Measurements from ENCODE around the gene FBN2.
"Not testable (repeated sequence)": the region's sequence is repeated elsewhere in the genome, so short reads cannot be mapped to it uniquely, and the experiment has no call there.

FBN2 gene

DNA sequence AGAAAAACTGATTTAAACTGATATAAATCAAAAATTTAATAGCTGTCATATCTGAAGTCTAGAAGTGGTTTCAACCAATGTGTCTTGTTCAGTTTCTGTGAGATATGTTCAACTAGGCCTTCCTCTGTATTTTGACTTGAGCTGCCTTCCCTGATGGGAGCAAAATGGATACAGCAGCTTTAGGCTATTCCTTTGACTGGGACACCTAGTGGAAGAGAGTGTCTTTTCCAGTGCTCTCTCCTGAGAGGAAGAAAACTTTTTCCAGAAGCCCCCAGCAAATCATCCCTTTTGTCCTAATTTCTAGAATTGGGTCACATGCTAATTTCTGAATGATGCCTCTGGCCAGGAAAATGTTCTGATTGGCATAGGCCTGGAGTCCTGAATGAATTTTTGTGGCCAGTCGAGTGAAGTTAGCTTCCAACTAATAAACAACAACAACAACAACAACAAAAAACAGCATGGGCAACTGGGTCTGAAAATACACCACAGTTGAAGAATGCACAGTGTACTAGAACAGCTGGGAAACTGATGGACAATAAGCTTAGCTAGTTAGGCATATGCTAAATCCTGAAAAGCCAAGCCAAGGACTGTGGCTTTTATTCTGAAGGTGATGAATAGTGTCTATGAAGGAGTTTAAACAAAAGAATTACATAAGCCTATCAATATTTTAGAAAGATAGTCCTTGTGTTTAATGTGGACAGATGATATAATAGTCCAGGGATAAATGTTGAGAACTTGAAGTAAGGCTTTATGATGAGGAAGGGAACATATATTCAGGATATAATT is 125.7 kb downstream of the FBN2 start:
- no peak for DNase-seq

GRCh38 chr5:128409166-128409800 is 128.8 kb downstream of the FBN2 start:
- DNase-seq, result no peak

DNA sequence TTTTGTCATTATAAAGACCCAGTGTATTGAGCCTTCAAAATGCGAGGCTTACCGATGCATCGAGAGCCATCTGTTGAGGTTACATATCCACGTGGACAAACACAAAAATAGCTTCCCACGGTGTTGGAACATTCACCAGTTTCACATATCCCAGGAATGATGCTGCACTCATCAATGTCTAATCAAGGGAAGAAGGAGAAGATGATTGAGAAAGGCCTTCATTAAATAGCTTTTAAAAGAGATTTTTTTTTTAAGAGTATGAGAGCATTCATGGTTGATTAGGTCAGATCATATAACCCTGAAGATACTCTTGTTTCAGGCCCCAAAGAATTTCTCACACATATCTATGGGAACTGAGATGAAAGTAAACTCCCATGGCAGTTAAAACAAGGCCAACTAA is 129.4 kb downstream of the FBN2 start:
- DNase-seq, result no peak

DNA sequence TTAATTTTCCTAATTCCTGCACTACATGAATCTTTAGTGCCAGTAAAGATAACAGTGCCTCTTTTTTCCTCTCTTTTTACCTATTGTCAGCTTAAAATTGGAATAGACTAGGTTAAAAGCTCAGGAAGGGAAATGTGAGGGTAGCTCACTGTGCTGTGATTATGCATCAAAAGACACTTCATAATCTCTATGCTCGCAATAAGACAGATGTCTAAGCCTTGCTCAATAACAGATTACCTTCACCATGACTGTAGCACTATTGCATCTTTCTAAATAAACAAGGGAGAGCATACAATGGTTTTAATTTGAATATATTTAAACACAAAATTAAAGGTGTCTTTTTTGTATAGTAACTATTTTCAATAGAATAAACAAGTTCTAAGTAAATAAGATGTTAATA is 130.1 kb downstream of the FBN2 start:
- DNase-seq, result no peak

- no peak for DNase-seq
Measured at GRCh38 chr5:128406803-128407202, 131.2 kb downstream of the FBN2 start.

DNA sequence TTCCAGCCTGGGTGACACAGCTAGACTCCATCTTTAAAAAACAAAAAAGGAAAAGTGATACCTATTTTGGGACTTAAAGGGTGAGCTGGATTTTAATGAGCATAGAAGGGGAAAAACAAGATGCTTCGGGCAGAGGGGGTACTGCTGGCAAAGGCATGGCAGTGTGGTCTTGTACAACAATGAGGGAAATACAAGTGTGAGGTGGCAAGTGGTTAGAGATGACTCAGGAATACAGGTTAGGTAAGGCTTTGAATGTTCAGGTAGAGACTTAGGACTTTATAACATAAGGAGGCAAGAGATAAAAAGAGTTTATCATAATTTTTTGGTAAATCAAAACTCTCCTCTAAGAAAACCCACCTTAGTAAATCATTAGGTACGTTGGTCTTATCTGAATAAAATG is 132.9 kb downstream of the FBN2 start:
- DNase-seq, result no peak

GRCh38 chr5:128403333-128403732 is 134.7 kb downstream of the FBN2 start:
- DNase-seq, result no peak

DNA sequence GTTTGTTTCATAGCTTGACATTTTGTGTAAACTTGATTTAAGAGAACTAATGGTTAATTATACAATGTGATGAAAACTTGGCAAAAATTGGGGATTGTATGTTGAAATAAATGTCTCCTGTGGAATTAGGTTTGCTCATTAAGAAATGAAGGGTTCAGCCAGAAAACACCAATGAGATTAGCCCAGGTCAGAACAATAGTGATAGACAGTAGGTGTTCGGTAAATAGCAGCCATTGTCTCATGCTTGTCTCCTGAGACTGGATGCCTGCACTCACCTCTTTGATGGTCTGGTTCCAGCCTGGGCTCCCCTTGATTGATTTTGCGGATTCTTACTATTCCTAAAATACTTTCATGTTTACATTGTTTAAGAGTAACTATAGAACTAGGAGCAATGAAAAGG is 135.5 kb downstream of the FBN2 start:
- no peak for DNase-seq

- DNase-seq, result not testable (repeated sequence)
Measured at GRCh38 chr5:128400766-128401165, 137.3 kb downstream of the FBN2 start.

DNA sequence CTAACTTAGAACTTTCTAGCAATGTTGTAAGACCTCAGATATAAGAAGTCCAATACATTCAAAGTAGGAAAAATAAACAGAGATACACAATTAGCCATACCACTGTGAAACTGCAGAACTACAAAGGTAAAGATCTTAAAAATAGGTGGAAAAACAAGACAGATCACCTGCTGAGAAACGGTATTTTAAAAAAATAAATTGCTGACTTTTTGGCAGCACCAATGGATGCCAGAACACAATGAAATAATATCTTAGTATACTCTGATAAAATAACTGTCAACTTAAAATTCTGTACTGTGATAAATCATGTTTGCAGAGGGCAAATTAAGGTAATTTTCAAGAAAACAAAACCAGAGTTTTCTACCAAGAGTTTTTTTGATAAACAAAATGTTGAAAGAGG is 138.9 kb downstream of the FBN2 start:
- DNase-seq, result no peak

DNA sequence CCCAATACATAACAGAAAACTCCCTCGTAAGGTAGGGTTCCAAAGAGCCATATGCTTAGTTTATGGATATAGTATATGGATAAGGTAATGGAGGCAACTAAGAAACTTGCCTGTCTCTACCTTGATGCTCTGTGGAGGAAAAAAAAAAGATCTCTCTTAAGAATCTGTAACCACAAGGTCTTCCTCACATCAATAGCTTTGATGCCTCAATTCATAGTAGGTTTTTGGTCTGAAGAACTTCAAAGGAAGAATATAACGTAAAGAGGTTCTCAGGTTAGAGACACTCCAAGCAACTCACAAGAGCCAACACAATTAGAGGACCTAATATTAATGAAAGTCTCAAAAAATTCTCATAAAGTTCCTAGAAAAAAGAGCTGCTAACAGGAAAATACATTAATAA is 140.2 kb downstream of the FBN2 start:
- no peak for DNase-seq

DNA sequence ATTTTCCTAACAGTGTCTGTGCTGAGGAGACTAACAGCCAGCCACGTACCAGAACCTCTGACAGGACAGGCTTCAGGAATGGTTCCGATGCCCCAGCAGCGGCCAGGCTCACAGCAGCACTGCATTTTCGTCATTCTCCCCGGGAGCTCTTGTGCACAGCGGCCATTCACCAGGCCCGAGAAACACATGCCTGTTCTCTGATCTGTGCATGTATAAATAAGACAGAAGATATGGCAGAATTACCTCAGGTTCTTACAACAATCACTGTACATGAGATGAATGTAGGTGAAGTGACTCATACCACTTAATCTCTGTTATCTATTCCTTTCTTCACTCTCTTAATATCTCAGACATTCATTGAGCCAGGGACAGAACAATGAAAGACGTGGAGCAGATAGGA is 143.0 kb downstream of the FBN2 start:
- DNase-seq, result no peak

DNA sequence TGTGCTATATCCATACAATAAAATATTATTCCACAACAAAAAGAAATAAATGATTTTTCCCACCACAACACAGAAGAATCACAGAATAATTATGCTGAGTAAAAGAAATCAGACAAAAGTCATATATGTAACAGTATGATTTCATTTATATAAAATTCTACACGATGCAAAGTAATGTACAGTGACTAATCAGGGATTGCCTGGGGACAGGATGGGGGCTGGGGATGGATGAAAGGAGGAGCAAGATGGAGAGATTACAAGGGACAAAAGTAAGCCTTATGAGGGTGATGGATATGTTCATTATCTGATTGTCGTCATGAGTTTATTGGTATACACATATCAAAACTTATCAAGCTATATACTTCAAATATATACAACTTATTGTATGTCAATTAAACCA is 154.0 kb downstream of the FBN2 start:
- DNase-seq, result no peak

DNA sequence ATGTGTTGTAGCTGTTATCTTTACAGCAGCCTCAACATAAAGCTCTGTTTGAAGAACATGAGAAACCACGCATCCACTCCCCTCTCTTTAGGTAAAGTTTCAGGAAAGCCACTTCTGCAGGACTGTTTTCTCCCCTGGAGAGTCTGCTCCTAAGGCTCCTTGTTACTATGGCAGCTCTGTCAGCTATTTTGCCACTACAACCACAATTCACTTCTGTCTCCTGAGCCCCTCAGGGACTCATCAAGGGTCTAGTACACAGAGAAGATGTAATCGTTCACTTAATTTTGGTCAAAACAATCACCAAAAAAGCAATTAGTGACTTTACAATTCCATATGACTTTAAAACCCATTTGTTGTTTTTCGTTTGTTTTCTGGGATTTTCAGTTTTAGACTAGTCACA is 157.7 kb downstream of the FBN2 start:
- no peak for DNase-seq

DNA sequence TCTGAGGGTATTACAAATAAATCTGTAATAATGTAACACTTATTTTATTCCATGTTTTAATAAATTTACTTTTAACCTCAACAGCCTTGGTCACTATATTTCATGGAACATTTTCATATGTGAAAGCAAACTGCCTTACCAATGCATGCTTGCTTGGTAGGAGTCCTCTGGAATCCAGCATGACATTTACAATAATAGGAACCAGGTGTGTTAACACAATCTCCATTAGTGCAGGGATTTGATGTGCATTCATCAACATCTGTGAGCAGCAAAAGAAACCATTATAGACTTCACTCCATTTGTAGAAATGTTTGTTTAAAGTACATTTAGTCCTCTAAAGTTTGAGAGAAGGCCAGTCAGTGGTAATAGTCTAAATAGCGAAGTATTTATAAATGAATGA is 159.4 kb downstream of the FBN2 start:
- DNase-seq, result no peak

DNA sequence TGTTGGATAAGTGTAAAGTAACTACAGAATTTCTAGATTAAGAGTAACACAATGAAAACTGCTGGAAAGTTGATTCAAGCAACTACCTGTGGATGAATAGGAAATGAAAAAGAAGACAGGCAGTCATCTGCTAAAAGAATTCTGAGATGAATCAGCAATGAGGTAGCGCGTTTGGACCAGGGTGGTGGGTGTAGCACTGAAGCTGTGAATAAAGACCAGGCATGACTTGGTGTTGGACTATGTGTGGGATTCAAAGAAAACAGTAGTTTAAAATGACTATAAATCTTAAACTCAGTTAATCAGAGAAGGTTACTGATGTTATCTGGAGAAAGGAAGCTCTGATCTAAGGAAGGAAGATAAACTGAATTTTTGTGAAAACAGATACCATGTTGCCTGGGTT is 159.8 kb downstream of the FBN2 start:
- no peak for DNase-seq

DNA sequence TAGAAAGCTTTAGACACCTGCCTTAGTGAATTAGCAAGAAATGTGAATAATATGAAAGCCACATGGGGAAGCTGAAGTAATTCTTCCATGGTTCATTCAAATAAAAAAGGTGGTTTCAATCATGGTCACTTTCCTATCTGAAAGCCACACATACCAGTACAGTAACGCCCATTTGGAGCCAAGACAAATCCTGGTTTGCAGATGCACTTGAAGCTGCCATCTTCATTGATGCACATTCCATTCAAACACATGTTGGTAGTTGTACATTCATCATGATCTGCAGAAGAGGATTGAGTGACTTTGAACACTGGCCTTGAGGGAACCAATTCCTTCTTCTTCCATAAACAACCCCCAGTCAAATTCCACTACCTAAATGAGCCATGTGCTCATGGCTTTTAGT is 161.5 kb downstream of the FBN2 start:
- DNase-seq, result no peak

- no peak for DNase-seq
Measured at GRCh38 chr5:128366147-128366546, 171.9 kb downstream of the FBN2 start.

GRCh38 chr5:128362370-128362769 is 175.7 kb downstream of the FBN2 start:
- DNase-seq, result no peak

DNA sequence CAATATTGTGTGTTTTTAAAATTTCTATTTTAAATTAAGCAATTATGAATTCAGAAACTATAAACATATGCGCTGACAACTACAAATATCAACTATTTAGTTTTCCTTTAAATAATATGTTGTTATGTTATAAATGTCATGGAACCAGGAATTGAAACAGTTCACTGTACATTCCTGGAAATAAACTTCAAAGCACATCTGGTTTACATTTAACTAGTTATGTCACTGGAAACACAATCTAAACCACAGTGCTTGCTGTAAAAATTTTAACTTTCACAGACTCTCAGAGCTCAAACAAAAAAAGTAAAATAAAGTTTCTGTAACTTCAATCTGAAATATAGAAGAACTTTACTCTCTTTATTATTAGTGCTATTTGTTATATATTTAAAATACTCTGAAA is 179.2 kb downstream of the FBN2 start:
- no peak for DNase-seq

- no peak for DNase-seq
Measured at GRCh38 chr5:128357226-128357625, 180.8 kb downstream of the FBN2 start.

DNA sequence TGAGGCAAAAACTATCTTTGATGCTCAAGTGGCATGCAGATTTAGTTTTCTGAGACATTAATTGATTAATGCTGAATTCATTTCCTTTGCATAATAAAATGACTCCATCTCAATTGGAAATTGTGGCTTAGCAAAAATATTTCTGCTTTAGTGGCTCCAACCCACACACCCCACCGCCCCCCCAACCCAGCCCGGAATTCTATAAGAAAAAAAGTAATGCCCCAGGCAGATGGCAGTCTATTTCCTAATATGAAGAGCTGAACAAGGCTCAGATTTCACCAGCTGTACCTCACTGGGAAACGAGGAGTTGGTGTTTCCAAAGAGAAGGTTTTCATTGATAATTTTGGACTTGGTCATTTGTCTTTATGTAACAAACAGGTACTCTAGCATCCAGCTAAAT is 182.1 kb downstream of the FBN2 start:
- no peak for DNase-seq

DNA sequence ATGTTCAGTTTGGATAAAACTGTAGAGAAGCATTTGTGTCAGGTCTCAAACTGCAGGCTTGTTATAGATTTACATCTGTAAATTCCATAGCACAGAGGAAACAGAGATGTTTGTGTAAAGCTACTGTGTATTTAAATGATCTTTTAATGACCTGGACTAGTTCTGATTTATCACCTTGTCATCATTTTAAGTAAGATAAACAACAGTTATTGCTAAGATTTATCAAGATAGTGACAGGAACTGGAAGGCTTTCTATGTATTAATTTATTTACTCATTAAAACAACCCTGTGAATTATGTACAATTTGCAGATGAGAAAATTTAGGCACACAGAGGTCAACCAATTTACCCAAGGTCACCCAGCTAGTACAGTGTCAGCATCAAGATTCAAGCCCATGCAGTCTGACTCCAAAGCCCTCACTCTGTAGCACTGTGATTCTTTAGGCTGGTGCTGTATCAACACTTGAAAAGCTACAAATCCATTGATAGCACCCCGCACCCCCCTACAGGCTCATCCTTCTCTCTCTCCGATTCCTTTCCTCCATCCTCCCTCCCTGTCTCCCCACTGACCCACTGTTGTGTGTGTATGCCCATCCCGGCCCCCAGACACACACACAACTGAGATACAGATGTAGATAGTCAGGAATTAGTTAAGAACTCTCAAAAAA is 184.5 kb downstream of the FBN2 start:
- DNase-seq, result no peak

DNA sequence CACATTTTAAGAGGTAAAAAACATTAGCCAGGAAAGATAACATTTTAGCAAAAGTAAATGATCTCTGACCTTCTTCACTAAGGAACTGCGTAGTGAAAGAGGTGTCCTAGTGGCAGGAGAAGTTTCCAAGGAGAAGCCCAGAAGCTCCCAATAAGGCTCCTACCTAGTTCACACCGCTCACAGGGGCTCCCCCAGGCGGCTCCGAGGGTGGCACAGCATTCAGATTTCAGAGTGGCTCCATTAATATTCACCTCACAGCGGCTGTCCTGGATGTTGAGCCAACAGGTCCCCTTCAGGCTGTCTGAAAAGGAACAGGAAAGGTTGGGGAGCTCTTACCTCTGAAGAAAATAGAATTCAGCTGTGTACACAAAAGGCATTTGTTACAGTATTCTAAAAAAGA is 187.3 kb downstream of the FBN2 start:
- DNase-seq, result no peak

All from activated CD4-positive, alpha-beta T cell treated with anti-CD3 and anti-CD28 coated beads, Interleukin-2, amount 50 U/mL, for 1 hour (primary cell).